COLO829 (cell line): ENCODE results near the gene TSFM.

Source experiments
- DNase-seq: peaks from one replicate; pipeline ENCODE4 v3.0.0; 2012; ENCODE audit warnings: low spot score

TSFM gene

DNA sequence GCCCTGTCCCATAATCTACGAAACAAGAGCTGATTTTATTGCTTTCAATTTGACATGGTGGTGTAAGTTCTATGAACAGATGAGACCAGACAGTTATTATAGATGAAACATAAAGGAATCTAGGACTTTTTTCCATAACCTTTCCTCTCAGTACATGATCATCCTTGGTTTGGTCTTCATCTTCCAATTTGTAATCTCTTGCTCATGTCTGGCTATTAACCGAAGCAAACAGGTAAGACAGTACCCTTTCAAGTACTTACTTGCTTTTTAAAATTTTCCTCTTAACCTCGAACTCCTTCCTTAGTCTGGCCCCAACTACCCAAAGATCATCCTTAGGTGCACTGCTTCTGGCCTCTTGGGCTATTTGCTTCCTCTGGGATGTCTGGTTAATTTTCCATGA is 36.6 kb upstream of the TSFM start:
- no peak for DNase-seq

DNA sequence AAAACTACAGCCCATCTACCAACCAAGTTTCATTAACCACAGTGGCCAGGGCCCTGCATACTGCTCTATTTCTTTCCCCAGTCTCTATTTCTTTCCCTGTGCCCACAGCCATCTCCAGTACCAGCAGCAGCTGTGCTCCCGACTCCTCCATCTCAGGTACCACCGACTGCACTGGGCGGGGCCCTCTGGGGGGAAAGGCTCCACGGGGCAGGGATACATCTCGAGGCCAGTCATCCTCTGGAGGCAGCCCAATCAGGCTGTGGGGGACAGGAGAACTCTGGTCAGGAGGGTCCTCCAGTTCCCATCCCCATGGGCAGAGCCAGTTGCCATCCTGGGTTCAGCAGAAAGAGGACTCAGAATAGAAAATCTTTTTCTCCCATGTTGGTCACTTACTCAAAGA is 33.5 kb upstream of the TSFM start:
- no peak for DNase-seq

DNA sequence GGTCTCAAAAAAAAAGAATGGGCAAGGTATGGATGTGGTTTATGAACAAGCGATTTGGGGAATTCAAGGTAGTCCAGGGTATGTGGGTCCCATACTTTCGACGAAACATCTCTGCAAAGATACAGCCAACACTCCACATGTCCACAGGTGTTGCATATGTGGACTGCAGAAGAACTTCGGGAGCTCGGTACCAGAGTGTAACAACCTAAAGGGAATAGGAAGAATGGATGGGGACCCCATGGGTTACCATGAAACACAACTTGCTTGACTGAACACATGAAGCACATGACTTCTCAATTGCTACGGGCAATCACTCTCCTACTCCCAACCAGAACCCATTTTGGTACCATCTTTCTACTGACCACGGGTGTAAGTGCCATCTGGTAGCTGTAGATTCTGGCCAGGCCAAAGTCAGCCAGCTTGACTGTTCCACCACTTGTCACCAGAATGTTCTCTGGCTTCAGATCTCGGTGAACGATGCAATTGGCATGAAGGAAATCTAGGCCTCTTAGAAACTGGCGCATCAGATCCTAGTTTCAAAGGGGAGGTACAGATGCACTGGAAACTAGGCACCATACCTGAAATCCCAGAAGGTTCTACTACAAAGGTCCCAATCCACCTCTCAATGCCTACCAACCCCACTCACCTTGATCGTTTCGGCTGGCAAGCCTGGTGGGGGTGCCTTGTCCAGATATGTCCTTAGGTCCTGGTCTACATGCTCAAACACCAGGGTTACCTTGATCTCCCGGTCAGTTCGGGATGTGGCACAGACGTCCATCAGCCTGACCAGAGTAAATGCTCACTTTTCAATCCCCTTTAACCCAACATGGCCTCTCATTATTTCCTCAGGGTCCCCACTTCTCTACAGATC is 31.8 kb upstream of the TSFM start:
- no peak for DNase-seq

DNA sequence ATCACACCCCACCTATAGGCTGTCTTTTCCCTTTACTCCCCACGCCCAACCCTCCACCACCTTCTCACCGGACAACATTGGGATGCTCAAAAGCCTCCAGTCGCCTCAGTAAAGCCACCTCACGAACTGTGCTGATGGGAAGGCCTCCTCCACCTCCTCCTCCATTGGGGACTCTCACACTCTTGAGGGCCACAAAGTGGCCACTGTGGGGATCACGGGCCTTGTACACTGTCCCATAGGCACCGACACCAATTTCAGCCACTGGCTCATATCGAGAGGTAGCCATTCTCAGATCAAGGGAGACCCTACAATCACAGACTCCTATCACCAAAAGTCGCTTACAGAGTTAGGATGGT is 31.2 kb upstream of the TSFM start:
- no peak for DNase-seq

DNA sequence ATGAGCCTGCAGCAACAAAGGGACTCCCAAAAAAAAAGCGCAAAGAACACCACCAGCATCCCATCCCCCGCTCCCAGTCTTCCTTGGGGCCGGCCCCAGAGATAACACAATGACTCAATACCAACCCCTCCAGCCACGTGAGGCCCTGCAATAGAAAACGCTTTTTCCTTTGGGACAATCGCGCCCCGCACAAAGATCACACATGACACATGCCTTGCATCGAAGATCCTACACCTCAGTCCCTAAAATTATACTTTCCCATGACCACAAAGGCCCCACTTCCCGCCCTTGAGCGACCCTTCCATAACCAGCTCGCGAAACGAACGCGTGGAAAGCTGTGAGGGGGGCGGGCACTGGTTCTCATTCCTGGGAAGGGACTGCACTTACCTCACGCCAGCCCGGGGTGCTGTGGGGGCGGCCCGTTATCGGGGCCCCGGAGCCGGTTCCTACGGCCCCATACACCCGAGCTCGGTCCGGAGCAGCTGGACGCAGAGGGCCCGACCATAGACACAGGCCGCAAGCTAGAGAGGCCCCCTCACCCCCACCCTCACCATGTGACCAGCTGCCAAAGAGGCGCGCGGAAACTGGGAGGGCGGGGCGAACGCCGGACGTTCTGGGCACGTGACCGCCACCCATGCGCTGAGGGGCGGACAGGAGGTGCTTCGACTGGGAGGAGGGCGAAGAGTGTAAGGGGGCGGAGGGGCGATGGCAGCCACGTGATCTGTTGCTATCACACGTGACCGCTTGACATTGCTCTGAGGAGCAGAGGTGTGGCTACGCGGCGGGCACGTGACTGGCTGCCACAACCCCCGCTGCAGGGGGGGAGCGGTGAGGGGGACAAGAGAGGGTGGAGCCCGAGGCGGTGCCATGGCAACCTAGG is 30.6 kb upstream of the TSFM start, which contains the start of gene CDK4:
Gene CDK4 (minus strand): TSS at position 523 of the 880 bp plus-strand sequence. CDS start 593 bp downstream, outside the sequence.
- DNase-seq, result peak; percentile 100

DNA sequence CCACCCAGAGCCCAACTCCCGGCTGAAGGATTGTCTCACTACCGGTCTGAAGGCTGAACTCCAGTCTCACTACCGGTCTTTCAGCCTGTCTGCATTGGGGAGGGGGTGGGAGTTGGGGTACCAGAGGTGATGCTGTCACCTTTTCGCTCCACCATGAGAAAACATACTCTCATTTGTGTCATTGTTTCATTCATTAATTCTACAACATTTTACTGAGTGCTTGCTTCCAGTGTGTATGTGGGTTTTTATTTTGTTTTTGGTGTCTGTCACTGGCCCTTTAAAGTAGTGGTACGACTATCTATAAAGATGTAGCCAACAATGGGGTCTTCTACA is 30.0 kb upstream of the TSFM start:
- DNase-seq, result no peak

DNA sequence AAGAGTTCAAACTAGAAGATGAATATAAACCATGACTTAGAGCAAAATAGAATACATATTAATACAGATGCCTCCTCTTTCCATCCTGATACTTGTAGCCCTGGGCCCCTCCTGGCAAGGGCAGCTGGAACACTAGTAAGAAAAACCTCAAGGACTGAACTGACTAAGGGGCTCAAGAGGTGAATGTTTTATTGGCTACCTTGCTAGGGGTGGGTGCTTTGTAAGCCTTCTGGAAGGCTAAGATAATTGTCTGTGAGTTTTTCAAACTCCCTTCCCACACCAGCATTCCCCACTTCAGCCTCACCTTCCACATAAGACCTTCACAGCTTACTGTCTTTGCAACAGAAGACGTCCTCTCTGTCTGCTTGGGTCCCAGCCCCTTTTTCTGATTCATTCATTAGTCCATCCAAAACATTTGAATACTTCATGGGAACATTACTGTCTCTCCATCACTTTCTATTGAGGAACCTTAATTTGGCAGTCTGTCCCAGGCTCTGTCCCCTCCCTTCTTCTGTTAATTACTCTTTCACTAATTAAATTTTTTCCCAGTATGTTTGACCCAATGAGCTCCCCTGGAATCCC is 28.7 kb upstream of the TSFM start:
- no peak for DNase-seq

DNA sequence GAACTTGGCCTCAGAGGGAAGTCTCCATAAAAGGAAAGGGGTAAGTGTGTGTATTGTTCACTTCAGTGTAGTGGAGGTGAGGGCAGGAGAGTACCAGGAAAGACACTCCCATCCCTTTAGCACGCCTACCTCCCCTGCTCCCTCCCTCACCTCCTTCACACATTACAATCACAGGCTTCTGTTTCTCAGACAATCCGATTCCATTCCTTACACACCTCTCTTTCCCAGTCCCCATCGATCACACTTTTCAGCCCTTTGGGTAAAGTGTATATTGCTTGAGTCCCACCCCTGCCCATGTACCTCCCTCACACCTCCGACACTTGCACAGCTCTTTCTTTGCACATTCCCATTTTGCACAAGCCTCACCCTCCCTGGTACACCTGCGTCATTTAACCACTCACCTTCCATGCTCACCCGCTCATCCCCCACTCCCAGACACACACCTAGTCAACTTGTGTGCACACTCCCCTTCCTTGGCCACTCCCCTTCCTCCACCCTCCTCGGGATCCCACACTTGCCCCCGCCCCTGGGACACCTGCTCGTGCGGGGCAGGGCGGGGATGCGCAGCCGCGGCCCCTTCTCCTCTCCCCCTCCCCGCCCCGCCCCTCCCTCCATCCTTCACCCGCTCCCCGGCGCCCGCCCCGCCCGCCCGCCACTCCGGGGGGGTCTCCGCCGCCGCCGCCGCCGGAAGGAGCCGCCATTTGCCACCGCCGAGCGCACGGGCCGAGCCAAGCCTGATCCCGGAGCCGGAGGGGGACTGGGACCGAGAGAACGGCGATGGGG is 28.0 kb upstream of the TSFM start, which contains the start of gene MARCHF9:
Gene MARCHF9 (plus strand): TSS at position 693 of the 783 bp plus-strand sequence. CDS start 426 bp downstream, outside the sequence.
- no peak for DNase-seq

DNA sequence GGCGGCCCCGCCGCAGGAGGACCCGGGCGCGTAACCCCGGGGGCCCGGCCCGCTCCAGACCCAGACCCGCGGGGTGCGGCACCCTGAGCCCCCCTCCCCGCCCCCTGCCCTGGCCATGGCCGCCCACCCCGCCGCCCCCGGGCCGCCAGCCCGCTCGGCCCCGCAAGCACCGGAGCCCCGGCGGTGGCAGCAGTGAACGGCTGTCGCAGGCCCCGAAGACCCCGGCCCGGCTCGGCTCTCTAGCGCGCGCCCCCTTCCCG is 27.5 kb upstream of the TSFM start:
- no peak for DNase-seq

DNA sequence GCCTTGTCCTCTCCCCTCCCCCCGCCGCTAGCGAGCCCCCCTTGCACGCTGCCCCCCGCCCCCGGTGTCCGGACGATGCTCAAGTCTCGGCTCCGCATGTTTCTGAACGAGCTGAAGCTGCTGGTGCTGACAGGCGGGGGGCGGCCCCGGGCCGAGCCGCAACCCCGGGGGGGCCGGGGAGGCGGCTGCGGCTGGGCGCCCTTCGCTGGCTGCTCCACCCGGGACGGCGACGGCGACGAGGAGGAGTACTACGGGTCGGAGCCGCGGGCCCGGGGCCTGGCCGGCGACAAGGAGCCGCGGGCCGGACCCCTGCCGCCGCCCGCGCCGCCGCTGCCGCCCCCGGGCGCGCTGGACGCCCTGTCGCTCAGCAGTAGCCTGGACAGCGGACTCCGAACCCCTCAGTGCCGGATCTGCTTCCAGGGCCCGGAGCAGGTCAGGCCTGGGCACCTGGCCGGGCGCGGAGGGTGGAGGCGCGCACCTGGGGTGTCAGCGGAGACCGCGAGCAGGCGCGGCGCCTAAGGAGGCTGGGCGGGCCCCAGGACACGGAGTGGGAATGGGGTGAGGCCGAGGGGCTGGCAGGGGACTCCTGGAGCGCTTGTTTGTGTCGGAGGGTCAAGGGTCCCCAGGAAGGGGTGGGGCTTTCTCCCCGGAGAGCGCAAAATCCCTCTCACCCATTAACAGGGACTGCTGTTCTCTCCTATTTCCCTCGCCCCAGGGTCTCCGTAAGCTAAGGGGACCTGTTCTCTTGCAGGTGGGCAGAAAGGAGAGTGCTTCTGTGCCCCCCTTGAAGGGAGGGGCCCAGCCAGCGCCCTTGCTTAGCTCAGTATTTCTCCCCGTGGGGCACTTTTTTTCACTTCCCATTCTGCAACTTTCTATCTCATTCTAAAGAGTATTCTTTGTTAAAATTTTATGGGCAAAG is 26.9 kb upstream of the TSFM start:
- no peak for DNase-seq

DNA sequence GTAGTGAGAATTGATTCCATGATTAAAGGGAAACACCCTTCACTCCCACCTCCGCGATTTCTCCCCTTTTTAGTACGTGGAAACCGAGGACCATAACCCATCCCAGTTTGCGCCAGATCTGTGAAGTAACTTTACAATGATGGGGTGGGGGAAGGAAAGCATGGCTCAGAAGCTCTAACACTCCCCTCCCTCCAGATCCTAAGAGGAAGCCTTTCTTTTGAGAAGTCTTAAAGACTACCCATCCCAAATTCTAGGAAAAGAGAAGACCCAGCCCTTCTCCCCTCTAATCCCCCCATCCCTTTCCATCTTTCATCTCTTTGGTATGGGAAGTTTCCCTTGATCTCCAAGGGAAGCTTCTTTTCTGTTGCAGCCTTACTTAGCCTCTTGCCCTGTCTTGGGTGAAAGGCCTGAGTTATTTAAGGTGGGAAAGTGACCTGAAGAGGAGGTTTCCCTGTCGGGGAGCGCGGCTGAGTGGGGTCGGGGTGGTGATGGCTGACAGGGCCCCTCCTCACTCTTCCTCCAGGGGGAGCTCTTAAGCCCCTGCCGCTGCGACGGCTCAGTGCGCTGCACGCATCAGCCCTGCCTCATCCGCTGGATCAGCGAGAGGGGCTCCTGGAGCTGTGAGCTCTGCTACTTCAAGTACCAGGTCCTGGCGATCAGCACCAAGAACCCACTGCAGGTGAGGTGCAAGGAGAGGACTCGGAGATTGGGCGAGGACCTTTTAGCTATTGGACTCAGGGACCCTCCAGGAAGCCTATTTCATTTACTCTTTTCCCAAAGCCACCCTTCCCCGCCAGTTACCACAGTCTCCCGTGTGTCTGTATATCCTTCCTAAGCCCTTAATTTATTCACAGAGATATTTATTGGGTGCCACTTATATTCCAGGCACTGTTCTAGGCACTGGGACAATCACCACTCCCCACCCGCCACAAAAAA is 25.9 kb upstream of the TSFM start:
- peak; percentile 74 for DNase-seq

DNA sequence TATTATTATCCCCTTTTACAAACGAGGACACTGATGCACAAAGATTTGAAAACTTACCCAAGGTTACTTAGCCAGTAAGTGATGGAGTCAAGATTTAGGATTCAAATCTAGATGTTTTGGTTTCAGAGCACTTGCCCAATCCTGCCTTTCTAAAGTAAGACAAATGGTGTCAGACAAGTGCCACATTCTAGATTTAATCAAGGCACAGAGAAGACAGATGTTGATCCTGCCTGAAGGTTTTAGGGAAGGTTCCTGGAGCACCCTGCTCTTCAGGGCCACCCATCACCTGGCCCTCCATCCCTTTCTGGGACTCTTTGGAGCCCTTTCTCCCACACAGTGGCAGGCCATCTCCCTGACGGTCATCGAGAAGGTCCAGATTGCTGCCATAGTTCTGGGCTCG is 24.8 kb upstream of the TSFM start:
- no peak for DNase-seq

DNA sequence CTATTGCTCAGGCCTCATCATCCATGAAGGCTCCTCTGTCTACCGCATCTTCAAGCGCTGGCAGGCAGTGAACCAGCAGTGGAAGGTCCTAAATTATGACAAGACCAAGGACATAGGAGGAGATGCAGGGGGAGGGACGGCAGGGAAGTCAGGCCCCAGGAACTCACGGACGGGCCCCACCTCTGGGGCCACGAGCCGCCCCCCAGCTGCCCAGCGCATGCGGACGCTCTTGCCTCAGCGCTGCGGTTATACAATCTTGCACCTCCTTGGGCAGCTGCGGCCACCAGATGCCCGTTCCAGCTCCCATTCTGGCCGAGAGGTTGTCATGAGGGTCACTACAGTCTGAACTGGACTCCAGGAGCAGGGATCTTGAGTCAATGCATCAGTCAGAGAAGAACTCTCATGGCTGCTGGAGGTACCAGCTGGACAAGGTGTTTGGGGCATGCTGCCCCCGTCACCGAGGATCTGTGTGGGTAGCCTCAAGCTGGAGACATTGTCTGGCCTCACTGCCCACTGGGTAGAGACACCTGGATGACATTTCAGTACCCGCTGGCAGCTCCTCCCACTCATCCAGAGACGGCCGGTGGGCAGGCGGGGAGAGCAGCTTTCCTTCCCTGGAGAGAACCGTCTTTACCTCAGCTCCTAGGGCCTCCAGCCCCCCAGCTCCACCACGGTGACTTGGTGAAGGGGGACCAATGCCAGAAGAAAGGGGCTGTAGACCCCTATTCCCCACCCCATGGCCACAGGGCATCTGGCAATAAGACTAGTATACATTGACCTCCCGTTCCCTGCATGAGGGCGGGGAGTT is 23.8 kb upstream of the TSFM start:
- DNase-seq, result no peak

DNA sequence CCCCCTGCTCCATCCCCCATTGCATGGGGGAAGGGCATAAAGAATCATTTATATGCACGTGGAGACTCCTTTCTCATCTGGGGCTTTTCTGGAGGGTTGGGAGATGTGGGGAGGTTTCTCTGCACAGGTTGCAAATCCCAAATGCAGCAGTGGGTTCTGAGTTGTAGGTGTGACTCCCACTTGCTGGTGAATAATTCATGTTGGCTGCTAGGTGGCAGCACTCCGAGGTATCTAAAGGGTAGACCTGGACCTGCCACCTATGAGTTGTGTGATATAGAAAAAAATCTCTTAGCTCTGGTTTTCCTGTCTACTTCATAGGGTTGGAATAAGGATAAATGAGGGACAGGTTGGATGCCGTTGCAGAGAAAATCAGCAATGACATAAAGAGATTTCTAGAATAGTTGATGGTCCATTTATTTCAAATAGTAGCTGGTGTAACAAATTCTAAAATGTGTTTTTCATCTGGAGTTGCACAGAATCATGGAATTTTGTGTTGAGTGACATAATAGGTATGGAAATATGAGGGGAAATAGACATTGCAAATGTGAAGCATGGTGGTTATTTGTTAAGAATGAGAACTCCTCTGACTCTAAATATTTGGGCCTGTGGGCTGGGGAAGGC is 23.1 kb upstream of the TSFM start:
- DNase-seq, result no peak

DNA sequence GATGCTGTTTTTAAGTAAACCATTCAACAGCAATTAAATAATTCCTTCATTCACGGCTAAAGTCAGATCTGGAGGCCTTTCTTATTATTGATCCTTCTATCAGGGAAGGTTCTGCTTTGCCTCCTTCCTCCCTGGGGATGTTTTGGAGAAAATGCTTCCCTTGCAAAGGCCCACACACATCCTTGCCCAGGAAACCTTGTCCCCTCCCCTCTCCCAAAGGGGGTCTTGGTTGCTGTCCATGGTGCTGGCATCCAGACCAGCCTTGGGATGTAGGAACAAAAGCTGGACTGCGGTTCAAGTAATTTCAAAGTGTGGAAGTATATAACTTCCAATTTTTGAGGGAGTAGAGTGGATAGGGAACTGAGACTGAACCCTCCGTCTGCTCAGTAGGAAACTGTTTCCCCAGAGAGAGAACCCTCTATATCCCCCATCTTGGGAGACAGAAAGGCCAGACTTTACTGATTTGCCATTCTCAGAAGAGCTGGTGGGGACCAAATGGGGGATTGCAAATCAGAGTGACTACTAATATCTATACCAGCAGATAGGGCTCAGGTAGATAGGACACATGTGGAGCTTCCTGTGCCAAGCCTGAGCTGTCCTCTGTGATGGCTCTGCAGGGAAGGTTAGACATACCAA is 22.1 kb upstream of the TSFM start:
- no peak for DNase-seq

DNA sequence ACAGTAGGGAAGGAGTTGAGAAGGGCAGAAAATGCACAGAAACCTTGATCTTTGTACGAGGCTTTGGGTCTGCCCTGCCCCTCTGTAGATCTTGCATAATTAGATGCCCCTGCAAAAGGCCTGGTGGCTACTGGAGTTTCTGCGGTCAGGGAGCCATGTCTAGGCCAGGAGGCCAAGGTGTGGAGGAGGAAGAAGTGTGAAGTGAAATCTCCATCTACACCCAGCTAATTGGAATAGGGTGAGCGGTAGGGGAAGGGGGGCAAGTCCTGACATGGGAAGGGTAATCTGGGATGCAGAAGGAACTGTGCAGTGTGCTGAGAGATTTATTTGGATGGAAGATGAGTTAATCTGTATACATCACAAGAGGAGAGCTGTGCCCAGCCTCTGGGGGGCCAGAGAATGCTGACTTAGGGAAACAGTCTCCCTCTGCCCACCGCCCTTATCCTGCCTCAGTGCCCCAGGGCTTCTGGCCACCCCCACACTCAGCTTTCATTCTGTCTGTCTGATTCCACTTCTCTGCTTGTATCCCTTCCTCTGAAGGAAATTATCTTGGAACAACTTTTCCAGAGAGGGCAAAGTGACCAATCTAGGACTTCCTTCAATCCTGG is 21.1 kb upstream of the TSFM start:
- no peak for DNase-seq

DNA sequence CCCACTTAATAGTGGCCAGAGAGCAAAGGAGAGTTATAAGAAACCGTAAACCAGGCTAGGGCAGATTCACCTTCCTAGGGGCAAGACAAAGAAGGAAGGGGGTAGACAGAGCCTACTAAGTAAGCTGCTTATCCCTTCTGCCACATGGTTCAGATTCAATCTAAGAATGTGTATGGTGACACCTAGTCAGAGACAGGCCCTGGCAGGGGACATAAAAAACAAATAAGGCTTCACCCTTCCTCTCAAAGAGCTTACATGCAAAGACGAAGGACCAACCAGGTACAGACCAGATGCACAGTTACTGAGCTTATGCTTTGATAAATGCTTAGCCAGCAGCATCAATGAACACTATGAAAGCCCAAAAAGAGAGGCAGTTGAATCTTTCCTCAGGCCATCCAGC is 20.1 kb upstream of the TSFM start:
- no peak for DNase-seq
